Parathyroid adenoma (tissue), 2 donors: ENCODE results near the gene ZNF133.

Experiments used
- H2AFZ ChIP-seq: fragments of 300-600 bp; sonication (generic); one replicate; pipeline ENCODE4 v1.7.0; 2017; ENCODE audit warnings: antibody characterized with exemption, mild to moderate bottlenecking
- H3K27ac ChIP-seq: fragments of 300-600 bp; sonication (generic); one replicate; pipeline ENCODE4 v1.7.0; 2017
- H3K27me3 ChIP-seq: fragments of 300-600 bp; sonication (generic); one replicate; pipeline ENCODE4 v1.7.0; 2017; ENCODE audit warnings: low read length; ENCODE audit not compliant: control insufficient read depth, insufficient read depth
- H3K36me3 ChIP-seq: fragments of 300-600 bp; sonication (generic); one replicate; pipeline ENCODE4 v1.7.0; 2017; ENCODE audit warnings: low read length; ENCODE audit not compliant: control insufficient read depth, insufficient read depth
- H3K4me1 ChIP-seq: fragments of 300-600 bp; sonication (generic); one replicate; pipeline ENCODE4 v1.7.0; 2017; ENCODE audit warnings: control low read depth
- H3K4me2 ChIP-seq: fragments of 300-600 bp; sonication (generic); one replicate; pipeline ENCODE4 v1.7.0; 2017; ENCODE audit warnings: low read length
- H3K4me3 ChIP-seq: fragments of 300-600 bp; sonication (generic); one replicate; pipeline ENCODE4 v1.7.0; 2017; ENCODE audit warnings: low read depth, low read length
- H3K79me2 ChIP-seq: fragments of 300-600 bp; sonication (generic); one replicate; pipeline ENCODE4 v1.7.0; 2017; ENCODE audit warnings: control low read depth
- H3K9ac ChIP-seq: fragments of 300-600 bp; sonication (generic); one replicate; pipeline ENCODE4 v1.7.0; 2017; ENCODE audit warnings: mild to moderate bottlenecking
- H3K9me3 ChIP-seq: fragments of 300-600 bp; sonication (generic); one replicate; pipeline ENCODE4 v1.7.0; 2017; ENCODE audit warnings: low read length; ENCODE audit not compliant: control insufficient read depth
- CTCF ChIP-seq: fragments of 300-600 bp; sonication (generic); IDR thresholded peaks from one replicate; pipeline ENCODE4 v1.7.0; 2017; ENCODE audit warnings: antibody characterized with exemption, mild to moderate bottlenecking
- donor health status: primary hyperparathyroidism.

The ZNF133 gene

GRCh38 chr20:18276821-18277220, 11.5 kb upstream of the ZNF133 start:
- Histone ChIP-seq H3K27ac (no peak overlapping the region), H3K27me3 (no peaks in the 10 kb centered on the region), H3K4me3 (no peak overlapping the region), H3K36me3 (no peaks in the 10 kb centered on the region), H3K79me2 (no peaks in the 10 kb centered on the region), H3K4me2 (no peak overlapping the region), H3K9ac (no peak overlapping the region), H2AFZ (peak overlapping the region; percentile 45), H3K4me1 (no peaks in the 10 kb centered on the region), H3K9me3 (no peaks in the 10 kb centered on the region)
- peak; percentile 71 for TF ChIP-seq CTCF

- H3K4me1 ChIP-seq = no peaks in the 10 kb centered on the region
- H3K79me2 ChIP-seq = no peaks in the 10 kb centered on the region
- H3K27ac ChIP-seq = no peak overlapping the region
- H3K9me3 ChIP-seq = no peaks in the 10 kb centered on the region
- no peak overlapping the region for H2AFZ ChIP-seq
- no peak overlapping the region for H3K4me2 ChIP-seq
- no peaks in the 10 kb centered on the region for H3K27me3 ChIP-seq
- TF ChIP-seq CTCF = no peak
- H3K36me3 ChIP-seq = no peaks in the 10 kb centered on the region
- no peak overlapping the region for H3K4me3 ChIP-seq
- no peak overlapping the region for H3K9ac ChIP-seq
Measured at GRCh38 chr20:18279242-18279641, 9.1 kb upstream of the ZNF133 start.

GRCh38 chr20:18284805-18285533, 3.4 kb upstream of the ZNF133 start:
- H3K4me3 ChIP-seq = no peak overlapping the region
- no peak overlapping the region for H3K4me2 ChIP-seq

DNA sequence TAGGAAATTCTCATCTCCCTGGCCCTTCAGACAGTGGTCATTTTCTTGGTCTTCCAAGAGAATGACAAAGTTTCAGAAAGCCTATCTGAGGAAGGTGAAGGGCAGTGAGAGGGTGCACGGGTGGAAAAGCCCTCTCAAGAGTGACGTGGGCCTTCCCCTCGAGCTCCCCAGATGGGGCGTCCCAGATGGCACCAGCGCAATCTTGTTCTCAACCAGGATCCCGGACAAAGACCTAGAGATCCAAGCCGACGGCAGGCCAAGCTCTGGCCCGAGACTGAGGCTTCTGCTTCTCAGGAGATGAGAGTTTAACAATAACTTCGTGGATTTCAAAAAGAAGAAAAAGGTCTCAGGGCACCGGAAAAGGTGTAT, 797 bp upstream of the ZNF133 start:
- peak overlapping the region; percentile 76 for H3K4me3 ChIP-seq
- H3K79me2 ChIP-seq = peaks cover 31% of the 10 kb centered on the region
- peak overlapping the region; percentile 98 for H2AFZ ChIP-seq
- no peaks in the 10 kb centered on the region for H3K27me3 ChIP-seq
- no peak overlapping the region for H3K9ac ChIP-seq
- H3K27ac ChIP-seq = peak overlapping the region; percentile 94
- H3K4me1 ChIP-seq = peaks cover 9% of the 10 kb centered on the region
- no peaks in the 10 kb centered on the region for H3K36me3 ChIP-seq
- no peaks in the 10 kb centered on the region for H3K9me3 ChIP-seq
- no peak for TF ChIP-seq CTCF
- H3K4me2 ChIP-seq = peak overlapping the region; percentile 85

More at GRCh38 chr20:18284805-18285533, 3.4 kb upstream of the ZNF133 start:
- H3K36me3 ChIP-seq = no peaks in the 10 kb centered on the region
- H3K27me3 ChIP-seq = no peaks in the 10 kb centered on the region
- H3K79me2 ChIP-seq = peaks cover 15% of the 10 kb centered on the region
- no peak overlapping the region for H3K9ac ChIP-seq
- H3K27ac ChIP-seq = no peak overlapping the region
- no peak for TF ChIP-seq CTCF
- H3K4me1 ChIP-seq = peaks cover 9% of the 10 kb centered on the region
- no peak overlapping the region for H2AFZ ChIP-seq
- H3K9me3 ChIP-seq = no peaks in the 10 kb centered on the region

DNA sequence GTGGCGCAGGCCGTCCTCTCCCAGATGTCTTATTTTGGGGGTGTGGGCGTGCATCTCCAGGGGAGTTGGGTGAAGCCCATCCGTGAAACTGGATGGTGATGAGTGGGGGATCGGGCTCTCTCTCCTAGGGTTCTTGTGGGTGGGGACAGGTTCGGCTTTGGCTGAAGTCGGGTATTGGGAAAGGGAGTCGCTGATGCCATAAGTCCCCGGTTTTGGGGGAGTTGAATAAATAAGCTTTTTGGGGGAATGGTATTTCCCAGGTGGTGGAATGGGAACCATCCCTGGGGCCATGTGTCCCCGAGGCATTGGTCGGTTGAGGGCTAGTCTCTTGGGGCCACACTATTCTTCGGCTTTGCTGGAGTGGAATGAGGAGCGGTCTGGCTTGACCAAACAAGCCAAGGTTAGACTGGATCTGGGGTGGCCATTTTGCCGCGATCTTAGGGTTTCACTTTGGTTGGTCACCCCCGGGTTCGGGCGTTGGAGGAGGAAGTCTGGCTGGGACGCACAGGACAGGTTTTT, 481 bp downstream of the ZNF133 start:
- Histone ChIP-seq H3K4me1 (peaks cover 9% of the 10 kb centered on the region), H3K27me3 (no peaks in the 10 kb centered on the region), H3K4me2 (peak overlapping the region; percentile 85), H3K79me2 (peaks cover 36% of the 10 kb centered on the region), H3K9me3 (no peaks in the 10 kb centered on the region), H3K36me3 (no peaks in the 10 kb centered on the region), H3K4me3 (peak overlapping the region; percentile 76), H3K9ac (no peak overlapping the region), H3K27ac (peak overlapping the region; percentile 94), H2AFZ (peak overlapping the region; percentile 98)
- no peak for TF ChIP-seq CTCF
